Calu3 (cell line): ENCODE results near the gene B3GNT3. TPM values are rescaled to one million over a fixed set of nuclear protein-coding genes. Genes with fewer than 3 reads are reported as not detected.
A peak's percentile ranks its signal among the peaks of the same experiment; 100 is the strongest.

Experiments
- BruUV-seq: library from RNA; stranded (reverse); fragments of 400-500 nt; replicated peaks from 2 replicates; lab custom pipeline; 2021; lab: Mats Ljungman, UMichigan
- CTCF ChIA-PET: fragments of 300-600 bp; sonication (Branson Sonifier 250); formaldehyde crosslinking; loops from one replicate; lab custom pipeline; 2022; ENCODE audit warnings: antibody characterized with exemption; lab: Charles Lee
- DNase-seq: peaks from one replicate; pipeline ENCODE4 v3.0.0; 2022
- H3K27ac Mint-ChIP-seq: one replicate; pipeline ENCODE4 v1.8.0; 2022; ENCODE audit warnings: mixed read lengths; ENCODE audit not compliant: unreplicated experiment
- H3K27me3 Mint-ChIP-seq: one replicate; pipeline ENCODE4 v1.8.0; 2022; ENCODE audit warnings: mixed read lengths; ENCODE audit not compliant: unreplicated experiment
- H3K36me3 Mint-ChIP-seq: one replicate; pipeline ENCODE4 v1.8.0; 2022; ENCODE audit warnings: mild to moderate bottlenecking, moderate library complexity, mixed read lengths; ENCODE audit not compliant: insufficient read depth, unreplicated experiment
- H3K4me1 Mint-ChIP-seq: one replicate; pipeline ENCODE4 v1.8.0; 2022; ENCODE audit warnings: mild to moderate bottlenecking, low read depth, mixed read lengths; ENCODE audit not compliant: unreplicated experiment
- H3K4me3 Mint-ChIP-seq: one replicate; pipeline ENCODE4 v1.8.0; 2022; ENCODE audit warnings: mild to moderate bottlenecking, low read depth, moderate library complexity, mixed read lengths; ENCODE audit not compliant: unreplicated experiment
- H3K9me3 Mint-ChIP-seq: one replicate; pipeline ENCODE4 v1.8.0; 2022; ENCODE audit warnings: low read depth, mixed read lengths; ENCODE audit not compliant: unreplicated experiment
- CTCF ChIP-seq: fragments of 200-600 bp; IDR thresholded peaks from one replicate; pipeline ENCODE4 v1.8.0; 2022; ENCODE audit warnings: antibody characterized with exemption; ENCODE audit not compliant: unreplicated experiment
- intact Hi-C: fragments of 100-400 bp; cut with micrococcal nuclease; formaldehyde crosslinking; loops from one replicate; pipeline ENCODE4 v1.10.0; 2022; ENCODE audit not compliant: unreplicated experiment
- total RNA-seq: library from RNA; stranded (reverse); gene quantifications from 2 replicates; pipeline ENCODE4 v1.2.3, GENCODE V29; 2022

Gene B3GNT3
- total RNA-seq, 1 experiment from 2014 or later, result 75.1 TPM

- intact Hi-C loops, result no loop called here
- H3K36me3 Mint-ChIP-seq, result peaks cover 9% of the 10 kb centered on the region
- peaks cover 11% of the 10 kb centered on the region for H3K4me1 Mint-ChIP-seq
- no peak overlapping the region for H3K27ac Mint-ChIP-seq
- TF ChIP-seq CTCF, result peak; percentile 57
- no peaks in the 10 kb centered on the region for H3K27me3 Mint-ChIP-seq
- H3K9me3 Mint-ChIP-seq, result no peaks in the 10 kb centered on the region
- BruUV-seq, result no TSS peak
- DNase-seq, result peak; percentile 67
- H3K4me3 Mint-ChIP-seq, result no peak overlapping the region
- CTCF ChIA-PET, result interaction anchor here (0.5 kb wide), 2 partner anchors 19 to 386 kb away, joined by 3 read pairs; no protein-coding TSS in a partner anchor
These were observed 10.5 kb upstream of the B3GNT3 start for GRCh38 chr19:17784201-17785008.

GRCh38 chr19:17787274-17787913 lies 7.5 kb upstream of the B3GNT3 start:
- Mint-ChIP-seq H3K27me3 (no peaks in the 10 kb centered on the region), H3K4me1 (peaks cover 29% of the 10 kb centered on the region), H3K36me3 (peaks cover 10% of the 10 kb centered on the region), H3K27ac (no peak overlapping the region), H3K9me3 (no peaks in the 10 kb centered on the region), H3K4me3 (no peak overlapping the region)
- DNase-seq, result no peak
- BruUV-seq, result no TSS peak
- CTCF ChIA-PET, result no interaction called here
- intact Hi-C loops, result no loop called here
- TF ChIP-seq CTCF, result no peak

- no peak for DNase-seq
- H3K9me3 Mint-ChIP-seq, result no peaks in the 10 kb centered on the region
- TF ChIP-seq CTCF, result no peak
- H3K27me3 Mint-ChIP-seq, result no peaks in the 10 kb centered on the region
- no peak overlapping the region for H3K4me3 Mint-ChIP-seq
- CTCF ChIA-PET, result no interaction called here
- peaks cover 10% of the 10 kb centered on the region for H3K36me3 Mint-ChIP-seq
- intact Hi-C loops, result no loop called here
- no TSS peak for BruUV-seq
- H3K4me1 Mint-ChIP-seq, result peaks cover 29% of the 10 kb centered on the region
- H3K27ac Mint-ChIP-seq, result no peak overlapping the region
These were observed 6.3 kb upstream of the B3GNT3 start for GRCh38 chr19:17788632-17789031.

GRCh38 chr19:17790059-17790780 lies 4.7 kb upstream of the B3GNT3 start:
- no TSS peak for BruUV-seq
- Mint-ChIP-seq H3K4me3 (no peak overlapping the region), H3K27ac (no peak overlapping the region), H3K9me3 (no peaks in the 10 kb centered on the region), H3K36me3 (peaks cover 15% of the 10 kb centered on the region), H3K27me3 (no peaks in the 10 kb centered on the region), H3K4me1 (peaks cover 29% of the 10 kb centered on the region)
- TF ChIP-seq CTCF, result no peak
- intact Hi-C loops, result no loop called here
- no peak for DNase-seq
- CTCF ChIA-PET, result interaction anchor here (0.6 kb wide), 1 partner anchor 69 kb away, joined by 5 read pairs; no protein-coding TSS in a partner anchor
